B cell (primary cell): ENCODE data around the gene VWA1.

Experiments used
- CTCF ChIP-seq: fragments of 200-600 bp; IDR thresholded peaks from one replicate; pipeline ENCODE4 v1.8.0; 2022; ENCODE audit warnings: antibody characterized with exemption, mild to moderate bottlenecking
- EZH2 ChIP-seq: IDR thresholded peaks from 2 replicates; pipeline ENCODE4 v1.6.1; 2012; ENCODE audit warnings: borderline replicate concordance, low read depth, mild to moderate bottlenecking, moderate library complexity, low read length; ENCODE audit not compliant: insufficient read depth, poor library complexity, severe bottlenecking

- TF ChIP-seq CTCF (no peak), EZH2 (no peak)
These were observed 2.3 kb upstream of the VWA1 start for GRCh38 chr1:1432951-1433803.
